ENCODE data around the gene KRTAP10-4. TPM values are rescaled to one million over a fixed set of nuclear protein-coding genes. Genes with fewer than 3 reads are reported as not detected.

The KRTAP10-4 gene
- total and polyA plus RNA-seq, 2 experiments from 2014 or later: not detected

DNA sequence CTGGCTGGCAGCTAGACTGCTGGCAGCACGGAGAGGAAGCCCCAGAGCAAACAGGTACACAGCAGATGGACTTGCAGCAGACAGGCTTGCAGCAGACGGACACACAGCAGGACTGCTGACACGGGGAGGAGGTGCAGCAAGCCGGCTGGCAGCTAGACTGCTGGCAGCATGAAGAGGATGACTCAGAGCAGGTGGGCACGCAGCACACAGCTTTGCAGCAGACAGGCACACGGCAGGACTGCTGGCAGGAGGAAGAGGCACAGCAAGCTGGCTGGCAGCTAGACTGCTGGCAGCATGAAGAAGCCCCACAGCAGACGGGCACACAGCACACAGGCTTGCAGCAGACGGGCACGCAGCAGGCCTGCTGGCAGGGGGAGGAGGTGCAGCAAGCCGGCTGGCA is 22.7 kb upstream of the KRTAP10-4 start (continued):
- TF ChIP-seq, protein P1, sequence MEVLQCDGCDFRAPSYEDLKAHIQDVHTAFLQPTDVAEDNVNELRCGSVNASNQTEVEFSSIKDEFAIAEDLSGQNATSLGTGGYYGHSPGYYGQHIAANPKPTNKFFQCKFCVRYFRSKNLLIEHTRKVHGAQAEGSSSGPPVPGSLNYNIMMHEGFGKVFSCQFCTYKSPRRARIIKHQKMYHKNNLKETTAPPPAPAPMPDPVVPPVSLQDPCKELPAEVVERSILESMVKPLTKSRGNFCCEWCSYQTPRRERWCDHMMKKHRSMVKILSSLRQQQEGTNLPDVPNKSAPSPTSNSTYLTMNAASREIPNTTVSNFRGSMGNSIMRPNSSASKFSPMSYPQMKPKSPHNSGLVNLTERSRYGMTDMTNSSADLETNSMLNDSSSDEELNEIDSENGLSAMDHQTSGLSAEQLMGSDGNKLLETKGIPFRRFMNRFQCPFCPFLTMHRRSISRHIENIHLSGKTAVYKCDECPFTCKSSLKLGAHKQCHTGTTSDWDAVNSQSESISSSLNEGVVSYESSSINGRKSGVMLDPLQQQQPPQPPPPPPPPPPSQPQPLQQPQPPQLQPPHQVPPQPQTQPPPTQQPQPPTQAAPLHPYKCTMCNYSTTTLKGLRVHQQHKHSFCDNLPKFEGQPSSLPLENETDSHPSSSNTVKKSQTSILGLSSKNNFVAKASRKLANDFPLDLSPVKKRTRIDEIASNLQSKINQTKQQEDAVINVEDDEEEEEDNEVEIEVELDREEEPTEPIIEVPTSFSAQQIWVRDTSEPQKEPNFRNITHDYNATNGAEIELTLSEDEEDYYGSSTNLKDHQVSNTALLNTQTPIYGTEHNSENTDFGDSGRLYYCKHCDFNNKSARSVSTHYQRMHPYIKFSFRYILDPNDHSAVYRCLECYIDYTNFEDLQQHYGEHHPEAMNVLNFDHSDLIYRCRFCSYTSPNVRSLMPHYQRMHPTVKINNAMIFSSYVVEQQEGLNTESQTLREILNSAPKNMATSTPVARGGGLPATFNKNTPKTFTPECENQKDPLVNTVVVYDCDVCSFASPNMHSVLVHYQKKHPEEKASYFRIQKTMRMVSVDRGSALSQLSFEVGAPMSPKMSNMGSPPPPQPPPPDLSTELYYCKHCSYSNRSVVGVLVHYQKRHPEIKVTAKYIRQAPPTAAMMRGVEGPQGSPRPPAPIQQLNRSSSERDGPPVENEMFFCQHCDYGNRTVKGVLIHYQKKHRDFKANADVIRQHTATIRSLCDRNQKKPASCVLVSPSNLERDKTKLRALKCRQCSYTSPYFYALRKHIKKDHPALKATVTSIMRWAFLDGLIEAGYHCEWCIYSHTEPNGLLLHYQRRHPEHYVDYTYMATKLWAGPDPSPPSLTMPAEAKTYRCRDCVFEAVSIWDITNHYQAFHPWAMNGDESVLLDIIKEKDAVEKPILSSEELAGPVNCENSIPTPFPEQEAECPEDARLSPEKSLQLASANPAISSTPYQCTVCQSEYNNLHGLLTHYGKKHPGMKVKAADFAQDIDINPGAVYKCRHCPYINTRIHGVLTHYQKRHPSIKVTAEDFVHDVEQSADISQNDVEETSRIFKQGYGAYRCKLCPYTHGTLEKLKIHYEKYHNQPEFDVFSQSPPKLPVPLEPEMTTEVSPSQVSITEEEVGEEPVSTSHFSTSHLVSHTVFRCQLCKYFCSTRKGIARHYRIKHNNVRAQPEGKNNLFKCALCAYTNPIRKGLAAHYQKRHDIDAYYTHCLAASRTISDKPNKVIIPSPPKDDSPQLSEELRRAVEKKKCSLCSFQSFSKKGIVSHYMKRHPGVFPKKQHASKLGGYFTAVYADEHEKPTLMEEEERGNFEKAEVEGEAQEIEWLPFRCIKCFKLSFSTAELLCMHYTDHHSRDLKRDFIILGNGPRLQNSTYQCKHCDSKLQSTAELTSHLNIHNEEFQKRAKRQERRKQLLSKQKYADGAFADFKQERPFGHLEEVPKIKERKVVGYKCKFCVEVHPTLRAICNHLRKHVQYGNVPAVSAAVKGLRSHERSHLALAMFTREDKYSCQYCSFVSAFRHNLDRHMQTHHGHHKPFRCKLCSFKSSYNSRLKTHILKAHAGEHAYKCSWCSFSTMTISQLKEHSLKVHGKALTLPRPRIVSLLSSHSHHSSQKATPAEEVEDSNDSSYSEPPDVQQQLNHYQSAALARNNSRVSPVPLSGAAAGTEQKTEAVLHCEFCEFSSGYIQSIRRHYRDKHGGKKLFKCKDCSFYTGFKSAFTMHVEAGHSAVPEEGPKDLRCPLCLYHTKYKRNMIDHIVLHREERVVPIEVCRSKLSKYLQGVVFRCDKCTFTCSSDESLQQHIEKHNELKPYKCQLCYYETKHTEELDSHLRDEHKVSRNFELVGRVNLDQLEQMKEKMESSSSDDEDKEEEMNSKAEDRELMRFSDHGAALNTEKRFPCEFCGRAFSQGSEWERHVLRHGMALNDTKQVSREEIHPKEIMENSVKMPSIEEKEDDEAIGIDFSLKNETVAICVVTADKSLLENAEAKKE (CRISPR knock-in tag; IDR thresholded peaks at IDR 0.05): no peak
- TF ChIP-seq POLR2AphosphoS5 (IDR thresholded peaks at IDR 0.05; ENCODE audit: low read depth): no peak
- TF ChIP-seq JUNB (IDR thresholded peaks at IDR 0.05; ENCODE audit: unreplicated experiment): no peak
- no peak for TF ChIP-seq NANOG (IDR thresholded peaks at IDR 0.05; ENCODE audit: borderline replicate concordance)

DNA sequence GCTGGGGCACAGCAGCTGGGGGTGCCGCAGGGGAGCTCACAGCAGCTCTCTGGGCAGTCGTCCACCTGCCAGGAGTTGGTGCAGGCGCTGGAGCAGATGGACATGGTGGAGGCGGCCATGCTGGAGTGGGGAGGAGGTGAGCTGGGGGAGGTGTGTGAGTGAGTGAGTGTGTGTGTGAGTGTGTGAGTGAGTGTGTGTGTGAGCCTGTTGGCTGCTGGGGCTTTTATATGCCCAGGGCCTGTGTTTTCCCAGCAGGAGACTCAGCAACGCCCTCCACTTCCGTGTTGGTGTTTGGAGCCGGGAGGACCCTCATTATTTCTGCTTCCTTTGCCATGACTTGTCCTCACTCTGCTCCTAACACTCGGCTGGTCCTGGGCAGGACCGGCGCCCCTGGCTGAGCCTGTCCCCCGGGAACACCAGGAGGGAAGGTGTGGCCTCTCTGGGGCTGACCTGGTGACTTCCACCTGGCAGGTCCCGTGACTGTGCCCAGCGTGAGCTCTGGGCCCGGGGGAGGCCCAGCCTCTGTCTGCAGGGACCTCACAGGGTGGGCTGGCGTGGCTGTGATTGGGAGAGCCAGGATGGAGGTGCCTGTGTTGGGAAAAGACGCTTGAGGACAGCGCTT is 22.1 kb upstream of the KRTAP10-4 start, which contains the start of gene KRTAP10-2:
KRTAP10-2 (minus strand) TSS at position 166 of the 622 bp plus-strand sequence; CDS start at position 119, 47 bp downstream.
- no peak for TF ChIP-seq POLR2AphosphoS5 (IDR thresholded peaks at IDR 0.05; ENCODE audit: low read depth)
- H3F3A ChIP-seq (replicated peaks; ENCODE audit: low read depth): 0 out of 2 replicates have a peak, but pooled peaks cover 2% of the 10 kb centered on the region
- no peak for ATAC-seq
- H3K36me3 ChIP-seq (ENCODE audit: insufficient read depth): no peaks in the 10 kb centered on the region; the same call in 1 of the 2 replicates
- peaks cover 47% of the 10 kb centered on the region for H3K4me1 Mint-ChIP-seq
- no peaks in the 10 kb centered on the region for H3K79me2 ChIP-seq (replicated peaks; ENCODE audit: insufficient read depth)
- no peaks in the 10 kb centered on the region for H4K20me1 ChIP-seq (replicated peaks; ENCODE audit: insufficient read depth)
- peak within 1 kb of the TSS; percentile 51; the same call in 1 of the 2 replicates for H3K27ac Mint-ChIP-seq
- no peak within 1 kb of the TSS for H3K27ac ChIP-seq (ENCODE audit: low read depth)
- no peaks in the 10 kb centered on the region for H3K27me3 ChIP-seq (ENCODE audit: insufficient read depth)
- no peaks in the 10 kb centered on the region for H3K9me2 ChIP-seq (ENCODE audit: insufficient read depth)
- no peak within 1 kb of the TSS for H2AFZ ChIP-seq
- H3K4me3 ChIP-seq: no peak within 1 kb of the TSS
- peaks cover 25% of the 10 kb centered on the region for H3K4me1 ChIP-seq (ENCODE audit: insufficient read depth)
- peaks cover 11% of the 10 kb centered on the region for H3K9me3 Mint-ChIP-seq
- H3K36me3 Mint-ChIP-seq (ENCODE audit: low read depth): peaks cover 13% of the 10 kb centered on the region
- no peak within 1 kb of the TSS for H3K4me3 Mint-ChIP-seq
- no peak within 1 kb of the TSS for H3K4me2 ChIP-seq
- H3K27me3 Mint-ChIP-seq (ENCODE audit: insufficient read depth, low read depth, poor library complexity): peaks cover 22% of the 10 kb centered on the region
- no peak for DNase-seq (ENCODE audit: low spot score)

Data from GM23338 (cell line).